Transverse colon (tissue), 4 donors: Measurements from ENCODE around the gene LMNA. TPM values are rescaled to one million over a fixed set of nuclear protein-coding genes. Genes with fewer than 3 reads are reported as not detected.

ENCODE experiments used
- DNase-seq: peaks from one replicate; pipeline ENCODE4 v3.0.0-alpha.2; 2019
- H3K27ac ChIP-seq, 4 donors: fragments of 200-600 bp; sonication (generic); 2 replicates each; pipeline ENCODE4 v1.5.1; 2016 to 2018; ENCODE audit warnings: inconsistent platforms in 4 of 4
- H3K27me3 ChIP-seq: fragments of 200-600 bp; sonication (generic); 2 replicates; pipeline ENCODE4 v1.5.1; 2017; ENCODE audit warnings: inconsistent platforms
- H3K36me3 ChIP-seq, 4 donors: fragments of 200-600 bp; sonication (generic); 2 replicates each; pipeline ENCODE4 v1.5.1; 2017 to 2019; ENCODE audit warnings: inconsistent platforms in 4 of 4
- H3K4me1 ChIP-seq, 4 donors: fragments of 200-600 bp; sonication (generic); 2 replicates each; pipeline ENCODE4 v1.5.1; 2017 to 2020; ENCODE audit warnings: inconsistent platforms in 4 of 4
- H3K4me3 ChIP-seq, 4 donors: fragments of 200-600 bp; sonication (generic); 1 replicate in 1 of 4; 2 replicates in 3 of 4; pipeline versions ENCODE4 v1.5.1 to v1.6.1; 2017 to 2019; ENCODE audit warnings: inconsistent platforms in 4 of 4
- H3K9me3 ChIP-seq, 2 donors: fragments of 200-600 bp; sonication (generic); 2 replicates each; pipeline ENCODE4 v1.5.1; 2017 to 2019; ENCODE audit warnings: inconsistent platforms in 2 of 2
- EP300 ChIP-seq: sonication (generic); formaldehyde crosslinking; IDR thresholded peaks from one replicate; pipeline ENCODE4 v1.6.1; 2017; ENCODE audit warnings: antibody characterized with exemption, low read depth
- POLR2A ChIP-seq: fragments of 450-650 bp; IDR thresholded peaks from one replicate; pipeline ENCODE4 v1.6.1; 2016; ENCODE audit warnings: antibody characterized with exemption, mild to moderate bottlenecking, moderate library complexity
- POLR2AphosphoS5 ChIP-seq, 3 donors: sonication (generic); formaldehyde crosslinking; IDR thresholded peaks; one replicate each; pipeline ENCODE4 v1.6.1; 2016; ENCODE audit warnings: antibody characterized with exemption in 3 of 3
- WGBS, 2 donors: methylation state at CpG; one replicate each; pipeline ENCODE4 v1.1.5; 2018; ENCODE audit warnings: low coverage in 1 of 2; 5-methylcytosine and 5-hydroxymethylcytosine counted together
- in situ Hi-C, 4 donors: fragments of 200-750 bp; cut with MboI; loops; one replicate each; pipeline versions ENCODE4 v1.15.0 to v1.15.1; 2017; ENCODE audit warnings: low sequenced_read_pairs in 3 of 4, low pct_ligation_motif_present in 1 of 4, low pct_unique_long_range_greater_than_20kb in 1 of 4
- intact Hi-C: fragments of 100-400 bp; cut with DNase I; formaldehyde crosslinking; loops from one replicate; pipeline ENCODE4 v1.15.1; 2023; ENCODE audit warnings: low total_unique reads
- total RNA-seq, 4 donors: library from RNA; depleted of rRNA; stranded (reverse); fragments of >200 nt; gene quantifications; one replicate each; pipeline ENCODE4 v1.1.0, GENCODE V29; 2016
- TF ChIP-seq, protein P1 (sequence below), 5 experiments: fragments of 200-600 bp in 3 of 5; fragments of 450-650 bp in 2 of 5; sonication (generic) in 3 of 5; IDR thresholded peaks; 1 replicate in 2 of 5; 2 replicates in 3 of 5; pipeline ENCODE4 v1.5.1; 2016 to 2017; ENCODE audit warnings: antibody characterized with exemption in 5 of 5, inconsistent platforms in 3 of 5, mild to moderate bottlenecking in 2 of 5, moderate library complexity in 1 of 5

LMNA gene
- total RNA-seq, 4 donors from 2014 or later = 300 to 999 (median 324) TPM

DNA sequence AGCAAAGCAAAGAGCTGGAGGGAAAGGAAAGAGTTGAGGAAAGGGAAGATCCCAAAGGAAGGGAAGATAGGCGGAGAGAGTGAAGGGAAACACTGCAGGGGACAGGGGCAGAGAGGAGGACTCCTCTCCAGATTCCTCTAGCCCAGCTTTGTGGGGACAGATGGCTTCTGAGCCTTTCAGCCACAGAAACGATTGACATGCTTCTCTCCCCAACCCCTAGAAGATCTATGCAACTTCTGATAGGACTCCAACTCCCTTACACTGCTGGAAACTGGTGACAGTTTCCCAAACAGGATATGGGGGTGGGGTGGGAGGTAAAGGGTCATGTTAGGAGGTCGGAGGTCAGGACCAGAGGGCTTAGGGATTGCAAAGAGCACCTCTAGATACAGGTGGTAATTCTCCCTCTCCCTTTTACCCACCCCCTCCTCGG, 38.7 kb upstream of the LMNA start:
- TF ChIP-seq POLR2AphosphoS5 (IDR thresholded peaks at IDR 0.05) (no peak), EP300 (no peak), POLR2A (no peak)
- Histone ChIP-seq H3K4me3 (peak overlapping the region in 1 of 4 donors; percentile 33), H3K9me3 (no peaks in the 10 kb centered on the region), H3K4me1 (peaks cover 0 to 6% (median under 1%) of the 10 kb centered on the region in 4 donors), H3K27me3 (no peaks in the 10 kb centered on the region), H3K27ac (no peak overlapping the region), H3K36me3 (no peaks in the 10 kb centered on the region)
- intact Hi-C loops (no loop called here), in situ Hi-C loops (loop anchor here in 1 of 4 donors (25.0 kb wide), 1 partner anchor 137 kb away; the partner anchor contains the start of gene PMF1)
- no peak for DNase-seq
- 60 to 63% methylated on average over 3 to 4 of the region's 4 CpGs for WGBS, 2 donors

- Histone ChIP-seq H3K36me3 (no peaks in the 10 kb centered on the region), H3K4me1 (peaks cover 0 to 8% (median 8%) of the 10 kb centered on the region in 4 donors), H3K4me3 (peak overlapping the region; percentile 24 to 50 (median 32)), H3K9me3 (no peaks in the 10 kb centered on the region), H3K27ac (peak overlapping the region in 2 of 4 donors; percentile 53 to 64), H3K27me3 (no peaks in the 10 kb centered on the region)
- 69 to 98% methylated on average over 8 to 41 of the region's 73 CpGs for WGBS, 2 donors
- intact Hi-C loops (no loop called here), in situ Hi-C loops (loop anchor here in 1 of 4 donors (25.0 kb wide), 1 partner anchor 135 kb away; the partner anchor contains the start of gene PMF1)
- DNase-seq = peak; percentile 49
- TF ChIP-seq POLR2AphosphoS5 (IDR thresholded peaks at IDR 0.05) (peak in 1 of 3 donors; percentile 25), POLR2A (peak; percentile 34), EP300 (no peak)
- TF ChIP-seq, protein P1, sequence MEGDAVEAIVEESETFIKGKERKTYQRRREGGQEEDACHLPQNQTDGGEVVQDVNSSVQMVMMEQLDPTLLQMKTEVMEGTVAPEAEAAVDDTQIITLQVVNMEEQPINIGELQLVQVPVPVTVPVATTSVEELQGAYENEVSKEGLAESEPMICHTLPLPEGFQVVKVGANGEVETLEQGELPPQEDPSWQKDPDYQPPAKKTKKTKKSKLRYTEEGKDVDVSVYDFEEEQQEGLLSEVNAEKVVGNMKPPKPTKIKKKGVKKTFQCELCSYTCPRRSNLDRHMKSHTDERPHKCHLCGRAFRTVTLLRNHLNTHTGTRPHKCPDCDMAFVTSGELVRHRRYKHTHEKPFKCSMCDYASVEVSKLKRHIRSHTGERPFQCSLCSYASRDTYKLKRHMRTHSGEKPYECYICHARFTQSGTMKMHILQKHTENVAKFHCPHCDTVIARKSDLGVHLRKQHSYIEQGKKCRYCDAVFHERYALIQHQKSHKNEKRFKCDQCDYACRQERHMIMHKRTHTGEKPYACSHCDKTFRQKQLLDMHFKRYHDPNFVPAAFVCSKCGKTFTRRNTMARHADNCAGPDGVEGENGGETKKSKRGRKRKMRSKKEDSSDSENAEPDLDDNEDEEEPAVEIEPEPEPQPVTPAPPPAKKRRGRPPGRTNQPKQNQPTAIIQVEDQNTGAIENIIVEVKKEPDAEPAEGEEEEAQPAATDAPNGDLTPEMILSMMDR (IDR thresholded peaks at IDR 0.05) = no peak
Observed at GRCh38 chr1:156076609-156077429, 37.7 kb upstream of the LMNA start.

DNA sequence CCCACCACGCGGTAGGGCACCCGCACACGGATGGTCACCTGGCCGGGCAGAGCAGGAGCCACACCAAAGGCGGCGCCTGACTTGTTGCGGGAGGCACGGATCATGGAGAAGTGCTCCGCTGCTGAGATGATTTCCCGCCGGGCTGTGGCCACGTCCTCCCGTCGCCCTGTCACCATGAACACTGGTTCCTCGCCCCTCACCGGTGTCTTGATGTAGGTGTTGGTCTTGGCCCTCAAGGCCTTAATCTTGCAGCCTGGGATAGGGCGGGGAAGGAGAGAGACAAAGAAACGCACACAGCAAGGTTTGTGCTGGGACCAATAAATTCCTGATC, 37.1 kb upstream of the LMNA start:
- in situ Hi-C loops = loop anchor here in 1 of 4 donors (25.0 kb wide), 1 partner anchor 135 kb away; the partner anchor contains the start of gene PMF1
- Histone ChIP-seq H3K27ac (no peak overlapping the region), H3K4me1 (peaks cover 0 to 13% (median 13%) of the 10 kb centered on the region in 4 donors), H3K36me3 (no peaks in the 10 kb centered on the region), H3K4me3 (no peak overlapping the region), H3K27me3 (no peaks in the 10 kb centered on the region), H3K9me3 (no peaks in the 10 kb centered on the region)
- TF ChIP-seq EP300 (no peak), POLR2A (no peak)
- DNase-seq = no peak
- WGBS, 2 donors = 96% methylated on average over 19 of the region's 19 CpGs; no CpG with 5 or more reads in 1 of the 2 donors
- intact Hi-C loops = no loop called here

DNA sequence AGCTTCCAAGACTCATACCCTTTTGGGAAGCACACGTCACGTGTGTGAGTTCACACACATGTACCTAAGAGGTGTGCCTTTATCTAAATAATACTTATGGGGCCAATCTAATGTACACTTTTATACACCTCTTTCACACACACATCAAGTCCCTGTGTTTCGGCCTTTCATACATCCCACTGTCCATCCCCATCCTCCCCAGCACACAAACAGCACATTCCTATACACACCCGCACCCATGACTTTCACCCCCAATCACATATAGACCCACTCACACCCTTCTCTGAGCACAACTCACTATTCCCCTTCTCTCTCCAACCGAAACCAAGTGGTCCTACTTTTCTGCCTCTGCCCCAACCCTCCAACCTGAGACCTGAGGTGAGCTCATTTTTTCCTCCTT, 35.8 kb upstream of the LMNA start:
- Histone ChIP-seq H3K27me3 (no peaks in the 10 kb centered on the region), H3K36me3 (no peaks in the 10 kb centered on the region), H3K4me1 (peaks cover 0 to 21% (median 19%) of the 10 kb centered on the region in 4 donors), H3K9me3 (no peaks in the 10 kb centered on the region), H3K4me3 (no peak overlapping the region), H3K27ac (no peak overlapping the region)
- intact Hi-C loops (no loop called here), in situ Hi-C loops (loop anchor here in 1 of 4 donors (25.0 kb wide), 1 partner anchor 134 kb away; the partner anchor contains the start of gene PMF1)
- 84 to 86% methylated on average over 5 of the region's 5 CpGs for WGBS, 2 donors
- DNase-seq = no peak
- TF ChIP-seq, protein P1 (IDR thresholded peaks at IDR 0.05) = no peak
- no peak for TF ChIP-seq EP300
- no peak for TF ChIP-seq POLR2A
- TF ChIP-seq POLR2AphosphoS5 (IDR thresholded peaks at IDR 0.05) = no peak

GRCh38 chr1:156079762-156080161, 34.7 kb upstream of the LMNA start:
- WGBS, 2 donors = 81 to 90% methylated on average over 2 to 5 of the region's 5 CpGs
- in situ Hi-C loops (loop anchor here in 1 of 4 donors (25.0 kb wide), 1 partner anchor 133 kb away; the partner anchor contains the start of gene PMF1), intact Hi-C loops (no loop called here)
- Histone ChIP-seq H3K9me3 (no peaks in the 10 kb centered on the region), H3K4me3 (no peak overlapping the region), H3K27ac (no peak overlapping the region), H3K36me3 (no peaks in the 10 kb centered on the region), H3K4me1 (peaks cover 0 to 27% (median 19%) of the 10 kb centered on the region in 4 donors), H3K27me3 (no peaks in the 10 kb centered on the region)
- DNase-seq = no peak
- no peak for TF ChIP-seq EP300
